WTC11 (cell line): ENCODE results near the gene AFG3L2.

ENCODE experiments used
- ATF2 ChIP-seq: sonication (generic); formaldehyde crosslinking; IDR thresholded peaks from 2 replicates; pipeline ENCODE4 v1.8.1; 2022; ENCODE audit warnings: low read depth, missing genetic modification reagents, borderline replicate concordance
- CTCF ChIP-seq: fragments of 200-600 bp; IDR thresholded peaks from 2 replicates; pipeline ENCODE4 v1.8.0; 2022; ENCODE audit warnings: antibody characterized with exemption
- EMX1 ChIP-seq: fragments of 250-450 bp; sonication (Bioruptor Pico); IDR thresholded peaks from 2 replicates; pipeline ENCODE4 v1.8.0; 2021; ENCODE audit warnings: mild to moderate bottlenecking
- ERG ChIP-seq: fragments of 250-450 bp; sonication (Bioruptor Pico); IDR thresholded peaks from 2 replicates; pipeline ENCODE4 v1.8.0; 2021; ENCODE audit warnings: mild to moderate bottlenecking
- ESRRA ChIP-seq: sonication (generic); formaldehyde crosslinking; IDR thresholded peaks from 2 replicates; pipeline ENCODE4 v1.8.1; 2022; ENCODE audit warnings: mild to moderate bottlenecking, missing genetic modification reagents, borderline replicate concordance
- SOX15 ChIP-seq: fragments of 250-450 bp; sonication (Bioruptor Pico); IDR thresholded peaks from 2 replicates; pipeline ENCODE4 v1.9.0; 2021; ENCODE audit warnings: mild to moderate bottlenecking
- SP1 ChIP-seq: sonication (generic); formaldehyde crosslinking; conservative IDR thresholded peaks from 2 replicates; pipeline ENCODE4 v1.8.1; 2022; ENCODE audit warnings: missing genetic modification reagents
- TEAD4 ChIP-seq: sonication (generic); formaldehyde crosslinking; IDR thresholded peaks from 2 replicates; pipeline ENCODE4 v1.8.0; 2022; ENCODE audit warnings: mild to moderate bottlenecking, missing genetic modification reagents
- ZNF121 ChIP-seq: sonication (generic); formaldehyde crosslinking; IDR thresholded peaks from 2 replicates; pipeline ENCODE4 v1.8.0; 2023; ENCODE audit warnings: missing genetic modification reagents
- ZNF138 ChIP-seq: sonication (generic); formaldehyde crosslinking; conservative IDR thresholded peaks from 2 replicates; pipeline ENCODE4 v1.8.1; 2022; ENCODE audit warnings: mild to moderate bottlenecking, moderate library complexity, missing genetic modification reagents
- ZNF281 ChIP-seq: sonication (generic); formaldehyde crosslinking; IDR thresholded peaks from 2 replicates; pipeline ENCODE4 v1.8.0; 2023; ENCODE audit warnings: mild to moderate bottlenecking, missing genetic modification reagents
- ZNF396 ChIP-seq: fragments of 250-450 bp; sonication (Bioruptor Pico); IDR thresholded peaks from 2 replicates; pipeline ENCODE4 v1.8.0; 2021; ENCODE audit warnings: mild to moderate bottlenecking, moderate library complexity, borderline replicate concordance
- TF ChIP-seq, protein P1 (sequence below): sonication (generic); formaldehyde crosslinking; IDR thresholded peaks from 2 replicates; pipeline ENCODE4 v1.8.0; 2022; ENCODE audit warnings: mild to moderate bottlenecking, missing genetic modification reagents
- TF ChIP-seq, protein P2 (sequence below): sonication (generic); formaldehyde crosslinking; IDR thresholded peaks from 2 replicates; pipeline ENCODE4 v1.8.1; 2023; ENCODE audit warnings: mild to moderate bottlenecking, missing genetic modification reagents

DNA sequence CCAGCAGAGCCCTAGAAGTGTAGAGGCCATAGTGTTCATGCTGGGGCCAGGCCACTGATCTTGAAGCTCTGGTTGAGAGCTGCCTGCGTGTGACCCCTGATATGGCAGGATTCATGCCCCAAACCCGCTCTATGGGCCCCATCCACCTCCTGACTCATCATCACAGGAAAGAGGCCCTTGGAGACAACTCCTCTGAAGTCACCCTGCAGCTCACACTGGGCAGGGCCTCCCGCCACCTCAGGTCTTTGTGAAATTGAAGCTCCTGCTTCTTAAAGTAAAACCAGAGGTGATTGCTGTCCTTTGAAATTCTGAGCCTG is 81.0 kb downstream of the AFG3L2 start:
- TF ChIP-seq ESRRA: no peak
- TF ChIP-seq, protein P1, sequence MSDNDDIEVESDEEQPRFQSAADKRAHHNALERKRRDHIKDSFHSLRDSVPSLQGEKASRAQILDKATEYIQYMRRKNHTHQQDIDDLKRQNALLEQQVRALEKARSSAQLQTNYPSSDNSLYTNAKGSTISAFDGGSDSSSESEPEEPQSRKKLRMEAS (CRISPR knock-in tag): no peak
- TF ChIP-seq CTCF: no peak
- no peak for TF ChIP-seq ZNF396 (CRISPR knock-in tag)
- TF ChIP-seq SOX15 (CRISPR knock-in tag): no peak
- no peak for TF ChIP-seq ZNF281 (CRISPR knock-in tag)
- TF ChIP-seq ZNF138: no peak
- no peak for TF ChIP-seq EMX1 (CRISPR knock-in tag)
- TF ChIP-seq, protein P2, sequence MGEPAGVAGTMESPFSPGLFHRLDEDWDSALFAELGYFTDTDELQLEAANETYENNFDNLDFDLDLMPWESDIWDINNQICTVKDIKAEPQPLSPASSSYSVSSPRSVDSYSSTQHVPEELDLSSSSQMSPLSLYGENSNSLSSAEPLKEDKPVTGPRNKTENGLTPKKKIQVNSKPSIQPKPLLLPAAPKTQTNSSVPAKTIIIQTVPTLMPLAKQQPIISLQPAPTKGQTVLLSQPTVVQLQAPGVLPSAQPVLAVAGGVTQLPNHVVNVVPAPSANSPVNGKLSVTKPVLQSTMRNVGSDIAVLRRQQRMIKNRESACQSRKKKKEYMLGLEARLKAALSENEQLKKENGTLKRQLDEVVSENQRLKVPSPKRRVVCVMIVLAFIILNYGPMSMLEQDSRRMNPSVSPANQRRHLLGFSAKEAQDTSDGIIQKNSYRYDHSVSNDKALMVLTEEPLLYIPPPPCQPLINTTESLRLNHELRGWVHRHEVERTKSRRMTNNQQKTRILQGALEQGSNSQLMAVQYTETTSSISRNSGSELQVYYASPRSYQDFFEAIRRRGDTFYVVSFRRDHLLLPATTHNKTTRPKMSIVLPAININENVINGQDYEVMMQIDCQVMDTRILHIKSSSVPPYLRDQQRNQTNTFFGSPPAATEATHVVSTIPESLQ (CRISPR knock-in tag): no peak
- no peak for TF ChIP-seq TEAD4 (CRISPR knock-in tag)
- TF ChIP-seq ZNF121 (CRISPR knock-in tag): no peak
- no peak for TF ChIP-seq ERG (CRISPR knock-in tag)
- TF ChIP-seq SP1: no peak
- TF ChIP-seq ATF2 (CRISPR knock-in tag): no peak
